ENCODE data around the gene NFAT5. TPM values are rescaled to one million over a fixed set of nuclear protein-coding genes. Genes with fewer than 3 reads are reported as not detected.

The NFAT5 gene
- total and polyA plus RNA-seq, 7 donors = 1.6 to 27.9 (median 18.8) TPM

DNA sequence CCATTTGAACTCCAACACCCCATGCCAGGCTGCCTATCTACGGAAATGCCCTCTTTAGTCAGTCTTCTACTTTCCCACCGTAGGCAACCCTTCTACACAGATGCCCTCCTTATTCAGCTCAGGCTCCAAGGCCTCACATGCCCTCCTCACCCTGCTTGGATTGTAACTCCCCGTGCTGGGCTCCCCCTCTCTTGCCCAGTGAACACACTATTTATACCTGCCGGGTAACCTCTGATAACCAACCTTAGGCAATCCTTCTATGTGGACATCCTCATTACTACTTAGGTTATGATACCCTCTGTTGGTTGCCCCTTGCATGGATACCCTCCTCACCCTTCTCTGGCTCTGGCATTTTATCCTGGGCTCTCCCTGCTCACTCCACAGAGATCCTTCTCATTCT, 50.3 kb downstream of the NFAT5 start:
- intact Hi-C loops (cut with DNase I) = loop anchor here (5.0 to 10.0 kb wide), 2 partner anchors 49 to 221 kb away; partner anchors contain the start of gene NFAT5 (in 1 of the 2)
- DNase-seq (no peak), ATAC-seq (peak; percentile 43 to 76 (median 62))
- WGBS, 3 donors = 55 to 59% (median 56%) methylated on average over 4 of the region's 4 CpGs
- H3K4me1 ChIP-seq = peaks cover 69% of the 10 kb centered on the region
- H3K27me3 ChIP-seq (ENCODE audit: insufficient read depth in 3 of 3, low read length in 2 of 3) = no peaks in the 10 kb centered on the region
- no peaks in the 10 kb centered on the region for H3K36me3 ChIP-seq (ENCODE audit: insufficient read depth in 1 of 2, low read depth in 1 of 2)
- no peak overlapping the region for H3K4me3 ChIP-seq
- TF ChIP-seq, protein P1, sequence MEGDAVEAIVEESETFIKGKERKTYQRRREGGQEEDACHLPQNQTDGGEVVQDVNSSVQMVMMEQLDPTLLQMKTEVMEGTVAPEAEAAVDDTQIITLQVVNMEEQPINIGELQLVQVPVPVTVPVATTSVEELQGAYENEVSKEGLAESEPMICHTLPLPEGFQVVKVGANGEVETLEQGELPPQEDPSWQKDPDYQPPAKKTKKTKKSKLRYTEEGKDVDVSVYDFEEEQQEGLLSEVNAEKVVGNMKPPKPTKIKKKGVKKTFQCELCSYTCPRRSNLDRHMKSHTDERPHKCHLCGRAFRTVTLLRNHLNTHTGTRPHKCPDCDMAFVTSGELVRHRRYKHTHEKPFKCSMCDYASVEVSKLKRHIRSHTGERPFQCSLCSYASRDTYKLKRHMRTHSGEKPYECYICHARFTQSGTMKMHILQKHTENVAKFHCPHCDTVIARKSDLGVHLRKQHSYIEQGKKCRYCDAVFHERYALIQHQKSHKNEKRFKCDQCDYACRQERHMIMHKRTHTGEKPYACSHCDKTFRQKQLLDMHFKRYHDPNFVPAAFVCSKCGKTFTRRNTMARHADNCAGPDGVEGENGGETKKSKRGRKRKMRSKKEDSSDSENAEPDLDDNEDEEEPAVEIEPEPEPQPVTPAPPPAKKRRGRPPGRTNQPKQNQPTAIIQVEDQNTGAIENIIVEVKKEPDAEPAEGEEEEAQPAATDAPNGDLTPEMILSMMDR (IDR thresholded peaks at IDR 0.05) = no peak
- no peaks in the 10 kb centered on the region for H3K9me3 ChIP-seq
- peak overlapping the region; percentile 85 for H3K27ac ChIP-seq

DNA sequence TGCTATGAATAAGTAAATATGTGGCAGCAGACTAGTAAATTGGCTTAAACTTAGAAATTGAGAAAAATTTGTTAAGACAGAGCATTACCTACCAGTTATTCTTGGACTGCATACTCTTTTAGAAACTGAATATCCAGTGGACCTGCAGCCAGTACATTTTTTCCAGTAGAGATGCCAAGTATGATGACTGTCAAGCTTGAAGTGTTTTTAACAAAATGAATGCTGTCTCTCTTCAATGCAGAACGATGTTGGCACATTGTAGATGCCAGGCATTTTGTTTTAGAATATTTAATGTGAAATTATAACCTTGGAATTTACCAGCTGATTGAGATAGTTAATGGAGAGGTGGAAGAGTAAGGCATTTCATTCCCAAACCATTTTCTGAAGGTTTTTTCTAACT, 52.5 kb downstream of the NFAT5 start:
- peak; percentile 60 to 79 (median 71) for ATAC-seq

DNA sequence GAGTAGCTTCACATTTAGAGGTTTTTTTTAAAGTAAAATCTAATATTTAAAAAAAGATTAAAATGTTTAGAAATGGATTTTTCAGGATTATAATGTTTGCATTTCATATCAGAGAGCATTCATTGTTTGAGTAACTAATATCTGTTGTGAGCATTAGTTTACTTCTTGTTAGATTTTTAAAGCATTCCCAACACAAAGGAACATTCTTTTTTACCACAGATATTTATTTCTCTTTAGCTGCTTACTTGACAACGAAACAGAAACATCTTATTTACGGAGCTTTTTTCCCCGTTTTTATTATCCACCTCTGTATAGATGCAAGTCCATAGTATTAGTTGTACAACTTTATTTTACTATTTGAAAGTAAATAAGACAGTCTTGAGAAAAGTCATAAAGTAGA, 53.0 kb downstream of the NFAT5 start:
- intact Hi-C loops (cut with DNase I) = loop anchor here (5.0 to 10.0 kb wide), 2 partner anchors 51 to 224 kb away; partner anchors contain the start of gene NFAT5 (in 1 of the 2)
- H3K4me3 ChIP-seq = peak overlapping the region; percentile 44
- peaks cover 53% of the 10 kb centered on the region for H3K4me1 ChIP-seq
- TF ChIP-seq, protein P1 (IDR thresholded peaks at IDR 0.05) = no peak
- H3K36me3 ChIP-seq (ENCODE audit: insufficient read depth in 1 of 2, low read depth in 1 of 2) = no peaks in the 10 kb centered on the region
- ATAC-seq = no peak
- H3K27me3 ChIP-seq (ENCODE audit: insufficient read depth in 3 of 3, low read length in 2 of 3) = no peaks in the 10 kb centered on the region
- WGBS, 3 donors = 39 to 50% (median 39%) methylated on average over 3 of the region's 3 CpGs
- no peak for DNase-seq
- H3K27ac ChIP-seq = peak overlapping the region; percentile 78
- H3K9me3 ChIP-seq = no peaks in the 10 kb centered on the region

More for the DNA sequence above, 52.5 kb downstream of the NFAT5 start:
- Histone ChIP-seq H3K9me3 (no peaks in the 10 kb centered on the region), H3K27me3 (ENCODE audit: insufficient read depth in 3 of 3, low read length in 2 of 3) (no peaks in the 10 kb centered on the region), H3K27ac (peak overlapping the region; percentile 78), H3K4me3 (peak overlapping the region; percentile 44), H3K4me1 (peaks cover 57% of the 10 kb centered on the region), H3K36me3 (ENCODE audit: insufficient read depth in 1 of 2, low read depth in 1 of 2) (no peaks in the 10 kb centered on the region)
- TF ChIP-seq, protein P1 (IDR thresholded peaks at IDR 0.05) = no peak
- 8 to 22% (median 10%) methylated on average over 1 of the region's 1 CpG for WGBS, 3 donors
- intact Hi-C loops (cut with DNase I) = loop anchor here (5.0 to 10.0 kb wide), 2 partner anchors 51 to 224 kb away; partner anchors contain the start of gene NFAT5 (in 1 of the 2)
- no peak for DNase-seq

DNA sequence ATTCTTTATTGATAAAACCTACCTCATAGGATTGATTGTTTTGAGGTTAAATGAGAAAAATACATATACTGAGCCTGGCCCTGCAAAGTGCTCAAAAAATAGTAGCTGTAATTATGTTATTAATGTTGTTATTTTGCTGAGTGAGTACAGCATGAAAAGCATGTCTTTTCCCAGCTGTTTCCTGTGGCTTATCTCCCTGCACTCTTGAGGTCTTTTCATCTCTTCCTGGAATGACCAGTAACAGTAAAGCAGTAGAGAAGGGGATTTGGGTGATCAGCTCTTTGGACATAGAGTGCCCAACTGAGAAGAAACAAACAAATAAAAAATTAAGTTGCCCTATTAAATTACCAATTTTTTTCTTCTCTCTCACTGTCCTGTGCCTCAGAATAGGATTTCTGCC, 53.7 kb downstream of the NFAT5 start:
- ATAC-seq (no peak), DNase-seq (no peak)
- Histone ChIP-seq H3K9me3 (no peaks in the 10 kb centered on the region), H3K27me3 (ENCODE audit: insufficient read depth in 3 of 3, low read length in 2 of 3) (no peaks in the 10 kb centered on the region), H3K4me3 (no peak overlapping the region), H3K4me1 (peaks cover 45% of the 10 kb centered on the region), H3K36me3 (ENCODE audit: insufficient read depth in 1 of 2, low read depth in 1 of 2) (no peaks in the 10 kb centered on the region), H3K27ac (peak overlapping the region; percentile 78)
- intact Hi-C loops (cut with DNase I) = loop anchor here (5.0 to 10.0 kb wide), 2 partner anchors 52 to 225 kb away; partner anchors contain the start of gene NFAT5 (in 1 of the 2)
- TF ChIP-seq, protein P1 (IDR thresholded peaks at IDR 0.05) = no peak

DNA sequence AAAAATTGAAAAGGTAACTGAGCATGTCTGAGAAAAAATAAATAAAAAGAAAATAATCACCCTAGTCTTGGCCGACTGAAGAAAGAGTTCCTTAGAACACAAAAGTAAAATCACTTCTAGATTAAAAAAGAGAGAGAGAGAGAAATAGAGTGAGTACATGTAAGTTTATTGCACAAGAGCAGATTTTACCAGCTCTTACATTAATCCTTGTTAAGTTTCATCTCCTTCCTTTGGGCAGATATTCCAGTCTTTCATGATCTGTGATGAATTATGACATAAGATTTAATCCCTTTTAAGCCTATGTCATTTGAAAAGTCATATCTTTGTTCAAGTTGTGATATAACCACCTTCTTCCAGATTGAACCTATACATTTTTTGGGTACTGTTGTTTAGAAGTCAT, 54.8 kb downstream of the NFAT5 start:
- Histone ChIP-seq H3K9me3 (no peaks in the 10 kb centered on the region), H3K4me1 (peaks cover 43% of the 10 kb centered on the region), H3K36me3 (ENCODE audit: insufficient read depth in 1 of 2, low read depth in 1 of 2) (no peaks in the 10 kb centered on the region), H3K27me3 (ENCODE audit: insufficient read depth in 3 of 3, low read length in 2 of 3) (no peaks in the 10 kb centered on the region), H3K4me3 (no peak overlapping the region), H3K27ac (peak overlapping the region; percentile 78)
- TF ChIP-seq, protein P1 (IDR thresholded peaks at IDR 0.05) = no peak
- WGBS, 3 donors = 66 to 74% (median 71%) methylated on average over 1 of the region's 1 CpG
- intact Hi-C loops (cut with DNase I) = no loop called here
- DNase-seq (no peak), ATAC-seq (no peak)

Data from psoas muscle (tissue), 8 donors.